Epithelial cell of proximal tubule (primary cell): ENCODE results near the gene PDCD2L. TPM values are rescaled to one million over a fixed set of nuclear protein-coding genes. Genes with fewer than 3 reads are reported as not detected.

Experiments
- DNase-seq: peaks from one replicate; pipeline ENCODE4 v3.0.0-alpha.2; 2011; ENCODE audit warnings: low read depth
- H3K4me3 ChIP-seq: 2 replicates; pipeline ENCODE4 v1.5.1; 2011; ENCODE audit warnings: low read depth, mild to moderate bottlenecking, low read length
- CTCF ChIP-seq: conservative IDR thresholded peaks from 2 replicates; pipeline ENCODE4 v1.5.1; 2012; ENCODE audit warnings: low read depth, mild to moderate bottlenecking, low read length
- total RNA-seq: library from RNA; depleted of rRNA; stranded (reverse); fragments of >200 nt; gene quantifications from 2 replicates; pipeline ENCODE4 v1.2.3, GENCODE V29; 2015

The PDCD2L gene
- total RNA-seq, 1 donor from 2014 or later, result 16.4 TPM

GRCh38 chr19:34471906-34472700 is 67.9 kb downstream of the PDCD2L start:
- no peak overlapping the region for H3K4me3 ChIP-seq
- no peak for TF ChIP-seq CTCF
- DNase-seq, result no peak

- no peak overlapping the region for H3K4me3 ChIP-seq
- DNase-seq, result no peak
- TF ChIP-seq CTCF, result no peak
Measured at GRCh38 chr19:34474233-34474989, 70.2 kb downstream of the PDCD2L start.

GRCh38 chr19:34475026-34475974 is 71.1 kb downstream of the PDCD2L start:
- no peak for TF ChIP-seq CTCF
- H3K4me3 ChIP-seq, result no peak overlapping the region
- DNase-seq, result peak; percentile 9

Other genes starting within 250 kb of the PDCD2L start
- 67.9 and 76.9 TPM in 2 replicates for gene LSM14A, start 231.9 kb upstream of the PDCD2L start, total RNA-seq
- 9.5 and 10.1 TPM in 2 replicates for gene GARRE1, start 149.8 kb upstream of the PDCD2L start, total RNA-seq
- gene GPI, start 39.2 kb upstream of the PDCD2L start, total RNA-seq, result 286 and 453 TPM in 2 replicates
- 98.9 and 140 TPM in 2 replicates for gene UBA2, start 24.0 kb downstream of the PDCD2L start, total RNA-seq
- 4.5 and 27.9 TPM in 2 replicates for gene WTIP, start 77.4 kb downstream of the PDCD2L start, total RNA-seq